Loucy (cell line): ENCODE data around the gene GRIP1.

Experiments used
- CTCF ChIP-seq: fragments of 200-600 bp; sonication (generic); conservative IDR thresholded peaks from 2 replicates; pipeline ENCODE4 v1.5.1; 2014; ENCODE audit warnings: mild to moderate bottlenecking, antibody characterized with exemption, low read length
- EZH2phosphoT487 ChIP-seq: fragments of 200-600 bp; IDR thresholded peaks from 2 replicates; pipeline ENCODE4 v1.6.1; 2018; ENCODE audit warnings: antibody characterized with exemption, mild to moderate bottlenecking, moderate library complexity, borderline replicate concordance

GRCh38 chr12:66633676-66634075 lies 45.2 kb downstream of the GRIP1 start:
- TF ChIP-seq CTCF = no peak
- TF ChIP-seq EZH2phosphoT487 = no peak
